Stimulated activated CD8-positive, alpha-beta memory T cell treated with anti-CD3 and anti-CD28 coated beads, Interleukin-2, amount 100 ng/mL, for 48 hours (primary cell): ENCODE measurements around the gene MTIF2.
"Not testable (repeated sequence)": the region's sequence is repeated elsewhere in the genome, so short reads cannot be mapped to it uniquely, and the experiment has no call there.

Experiments
- DNase-seq, 2 donors: peaks; one replicate each; pipeline ENCODE4 v3.0.0-alpha.2; 2020; ENCODE audit warnings: low read depth in 2 of 2

The MTIF2 gene

GRCh38 chr2:55196526-55196925 lies 72.5 kb downstream of the MTIF2 start:
- DNase-seq: no peak

DNA sequence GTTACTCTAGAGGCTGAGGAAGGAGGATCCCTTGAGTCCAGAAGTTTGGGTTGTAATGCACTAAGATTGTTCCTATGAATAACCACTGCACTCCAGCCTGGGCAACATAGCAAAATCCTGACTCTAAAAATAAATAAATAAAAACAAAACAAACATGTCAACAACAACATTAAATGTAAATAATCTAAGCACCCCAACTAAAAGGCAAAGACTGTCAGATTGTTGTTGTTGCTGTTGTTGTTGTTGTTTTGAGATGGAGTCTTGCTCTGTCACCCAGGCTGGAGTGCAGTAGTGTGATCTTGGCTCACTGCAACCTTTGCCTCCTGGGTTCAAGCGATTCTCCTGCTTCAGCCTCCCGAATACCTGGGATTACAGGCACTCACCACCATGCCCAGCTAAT lies 77.1 kb downstream of the MTIF2 start:
- DNase-seq: not testable (repeated sequence)

DNA sequence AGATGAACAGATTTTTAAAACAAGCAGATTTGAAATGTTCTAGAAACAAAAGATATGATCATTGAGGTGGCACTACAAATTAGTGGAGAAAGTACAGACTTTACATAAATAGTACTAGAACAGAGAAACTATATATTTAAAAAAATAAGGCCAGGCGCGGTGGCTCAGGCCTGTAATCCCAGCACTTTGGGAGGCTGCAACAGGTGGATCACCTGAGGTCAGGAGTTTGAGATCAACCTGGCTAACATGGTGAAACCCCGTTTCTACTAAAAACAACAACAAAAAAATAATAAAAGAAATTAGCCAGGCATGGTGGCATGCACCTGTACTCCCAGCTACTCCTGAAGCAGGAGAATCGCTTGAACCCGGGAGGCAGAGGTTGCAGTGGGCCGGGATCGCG lies 82.2 kb downstream of the MTIF2 start:
- DNase-seq: not testable (repeated sequence)
